SU-DHL-6 (cell line): ENCODE results near the gene UBXN10.

Source experiments
- CTCF ChIP-seq: fragments of 200-600 bp; sonication (generic); IDR thresholded peaks from one replicate; pipeline ENCODE4 v1.5.1; 2017; ENCODE audit warnings: antibody characterized with exemption, mild to moderate bottlenecking, low read length, moderate library complexity; ENCODE audit not compliant: insufficient read depth, poor library complexity, severe bottlenecking
- EZH2phosphoT487 ChIP-seq: fragments of 200-600 bp; sonication (generic), shearing (Covaris generic); conservative IDR thresholded peaks from 2 replicates; pipeline ENCODE4 v1.6.1; 2018; ENCODE audit warnings: mild to moderate bottlenecking, antibody characterized with exemption, low read length, moderate library complexity, mixed read lengths

- TF ChIP-seq CTCF, result no peak
- TF ChIP-seq EZH2phosphoT487, result no peak
Measured at GRCh38 chr1:20180844-20181207, 5.1 kb upstream of the UBXN10 start.
